ENCODE data around the gene CTNND2. TPM values are rescaled to one million over a fixed set of nuclear protein-coding genes. Genes with fewer than 3 reads are reported as not detected.

Gene CTNND2
- total and polyA plus RNA-seq, 4 donors, result 0.03 to 1.0 (median 0.27) TPM

- Histone ChIP-seq H3K36me3 (ENCODE audit: control insufficient read depth in 1 of 2, insufficient read depth in 2 of 2, low read length in 1 of 2) (no peaks in the 10 kb centered on the region), H3K27me3 (ENCODE audit: control insufficient read depth in 1 of 2, insufficient read depth in 2 of 2, low read length in 1 of 2) (no peaks in the 10 kb centered on the region), H3K27ac (ENCODE audit: low read depth in 1 of 2, low read length in 2 of 2) (no peak overlapping the region), H3K4me3 (ENCODE audit: low read length in 2 of 2) (no peak overlapping the region), H3K4me1 (ENCODE audit: control insufficient read depth in 1 of 2, insufficient read depth in 2 of 2, low read length in 2 of 2) (no peaks in the 10 kb centered on the region), H3K9me3 (ENCODE audit: control insufficient read depth, low read length) (peaks cover 2% of the 10 kb centered on the region)
- intact Hi-C loops (cut with DNase I), result no loop called here
- ATAC-seq (ENCODE audit: low FRiP score), result no peak
- WGBS, 2 donors, result 79 to 81% methylated on average over 11 of the region's 11 CpGs
- DNase-seq, result no peak
Measured at GRCh38 chr5:11273180-11273903, 630.9 kb downstream of the CTNND2 start.

- DNase-seq (no peak), ATAC-seq (ENCODE audit: low FRiP score) (no peak)
- 87 to 89% methylated on average over 3 of the region's 3 CpGs for WGBS, 2 donors
- no peaks in the 10 kb centered on the region for H3K9me3 ChIP-seq (ENCODE audit: control insufficient read depth, low read length)
- no peaks in the 10 kb centered on the region for H3K36me3 ChIP-seq (ENCODE audit: control insufficient read depth in 1 of 2, insufficient read depth in 2 of 2, low read length in 1 of 2)
- no peaks in the 10 kb centered on the region for H3K27me3 ChIP-seq (ENCODE audit: control insufficient read depth in 1 of 2, insufficient read depth in 2 of 2, low read length in 1 of 2)
- no peak overlapping the region for H3K4me3 ChIP-seq (ENCODE audit: low read length in 2 of 2)
- H3K27ac ChIP-seq (ENCODE audit: low read depth in 1 of 2, low read length in 2 of 2), result no peak overlapping the region
- intact Hi-C loops (cut with DNase I), result no loop called here
- no peaks in the 10 kb centered on the region for H3K4me1 ChIP-seq (ENCODE audit: control insufficient read depth in 1 of 2, insufficient read depth in 2 of 2, low read length in 2 of 2)
Measured at GRCh38 chr5:11269515-11269914, 634.7 kb downstream of the CTNND2 start.

DNA sequence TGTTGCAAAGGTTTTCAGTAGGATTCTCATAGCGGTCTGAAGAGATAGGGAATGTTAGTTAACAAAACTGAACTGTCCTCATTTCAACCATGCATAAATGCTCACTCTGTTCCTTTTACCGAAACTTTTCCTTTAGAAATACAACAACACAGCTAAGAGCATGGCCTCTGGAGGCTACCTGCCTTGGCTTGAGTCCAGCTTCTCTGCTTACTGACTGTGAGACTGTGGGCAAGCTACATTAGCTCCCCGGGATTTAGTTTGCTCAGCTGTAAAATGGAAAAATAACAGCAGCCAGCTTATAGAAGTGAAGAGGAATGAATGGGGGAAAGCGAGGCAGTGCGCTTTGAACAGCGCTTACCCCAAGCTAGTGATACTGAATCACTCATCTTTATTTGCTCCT is 635.4 kb downstream of the CTNND2 start:
- H3K36me3 ChIP-seq (ENCODE audit: control insufficient read depth in 1 of 2, insufficient read depth in 2 of 2, low read length in 1 of 2), result no peaks in the 10 kb centered on the region
- 83 to 86% methylated on average over 6 of the region's 6 CpGs for WGBS, 2 donors
- H3K9me3 ChIP-seq (ENCODE audit: control insufficient read depth, low read length), result no peaks in the 10 kb centered on the region
- no peak overlapping the region for H3K27ac ChIP-seq (ENCODE audit: low read depth in 1 of 2, low read length in 2 of 2)
- DNase-seq, result no peak
- no peak overlapping the region for H3K4me3 ChIP-seq (ENCODE audit: low read length in 2 of 2)
- no peaks in the 10 kb centered on the region for H3K27me3 ChIP-seq (ENCODE audit: control insufficient read depth in 1 of 2, insufficient read depth in 2 of 2, low read length in 1 of 2)
- H3K4me1 ChIP-seq (ENCODE audit: control insufficient read depth in 1 of 2, insufficient read depth in 2 of 2, low read length in 2 of 2), result no peaks in the 10 kb centered on the region
- no peak for ATAC-seq (ENCODE audit: low FRiP score)
- intact Hi-C loops (cut with DNase I), result no loop called here

DNA sequence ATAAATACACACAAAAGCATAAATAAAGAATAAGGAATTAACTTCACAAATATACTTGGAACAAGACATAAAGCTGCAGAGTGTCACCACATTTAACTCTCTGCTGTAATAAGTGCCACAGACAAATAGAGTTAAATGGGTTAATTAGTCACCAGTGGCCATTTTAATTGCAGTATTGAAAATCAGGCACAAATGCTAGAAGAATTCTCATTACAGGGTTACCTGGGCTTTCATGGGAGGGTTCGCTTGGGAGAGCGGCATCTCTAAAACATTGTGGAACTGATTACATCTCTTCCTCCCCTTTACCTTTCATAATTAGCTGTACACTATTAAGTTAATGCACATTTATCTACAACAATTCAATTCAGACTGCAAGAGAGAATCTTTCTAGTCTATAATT is 637.9 kb downstream of the CTNND2 start:
- intact Hi-C loops (cut with DNase I), result no loop called here
- ATAC-seq (ENCODE audit: low FRiP score), result no peak
- WGBS, 2 donors, result 93 to 100% methylated on average over 2 of the region's 2 CpGs

DNA sequence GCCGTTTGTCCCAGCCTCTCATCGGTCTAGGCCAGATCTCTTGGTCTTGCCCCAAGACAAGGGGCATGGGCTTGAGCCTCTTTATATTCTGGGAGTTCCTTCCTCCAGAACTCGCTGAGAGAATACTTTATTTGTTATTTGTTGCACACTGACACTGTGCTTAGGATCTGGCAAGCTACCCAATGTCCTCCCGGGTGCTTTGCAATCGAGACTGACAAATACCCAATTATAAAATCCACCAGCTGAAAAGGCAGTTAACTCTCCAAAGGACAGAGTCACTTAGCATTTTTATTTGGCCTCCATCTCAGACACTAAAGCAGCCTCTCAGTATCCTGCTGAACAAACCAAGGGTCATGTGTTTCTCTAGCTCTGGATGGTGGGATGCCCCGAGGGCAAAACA is 643.0 kb downstream of the CTNND2 start:
- peaks cover 0 to 2% of the 10 kb centered on the region in 2 donors for H3K27me3 ChIP-seq (ENCODE audit: control insufficient read depth in 1 of 2, insufficient read depth in 2 of 2, low read length in 1 of 2)
- H3K9me3 ChIP-seq (ENCODE audit: control insufficient read depth, low read length), result no peaks in the 10 kb centered on the region
- no peaks in the 10 kb centered on the region for H3K4me1 ChIP-seq (ENCODE audit: control insufficient read depth in 1 of 2, insufficient read depth in 2 of 2, low read length in 2 of 2)
- no peak overlapping the region for H3K27ac ChIP-seq (ENCODE audit: low read depth in 1 of 2, low read length in 2 of 2)
- no peak overlapping the region for H3K4me3 ChIP-seq (ENCODE audit: low read length in 2 of 2)
- intact Hi-C loops (cut with DNase I), result no loop called here
- no peak for ATAC-seq (ENCODE audit: low FRiP score)
- DNase-seq, result no peak
- no peaks in the 10 kb centered on the region for H3K36me3 ChIP-seq (ENCODE audit: control insufficient read depth in 1 of 2, insufficient read depth in 2 of 2, low read length in 1 of 2)
- WGBS, 2 donors, result 70 to 73% methylated on average over 6 of the region's 6 CpGs

More for the DNA sequence above, 637.9 kb downstream of the CTNND2 start:
- H3K4me1 ChIP-seq (ENCODE audit: control insufficient read depth in 1 of 2, insufficient read depth in 2 of 2, low read length in 2 of 2), result no peaks in the 10 kb centered on the region
- H3K27ac ChIP-seq (ENCODE audit: low read depth in 1 of 2, low read length in 2 of 2), result no peak overlapping the region
- H3K9me3 ChIP-seq (ENCODE audit: control insufficient read depth, low read length), result no peaks in the 10 kb centered on the region
- no peaks in the 10 kb centered on the region for H3K27me3 ChIP-seq (ENCODE audit: control insufficient read depth in 1 of 2, insufficient read depth in 2 of 2, low read length in 1 of 2)
- no peak overlapping the region for H3K4me3 ChIP-seq (ENCODE audit: low read length in 2 of 2)
- no peaks in the 10 kb centered on the region for H3K36me3 ChIP-seq (ENCODE audit: control insufficient read depth in 1 of 2, insufficient read depth in 2 of 2, low read length in 1 of 2)
- DNase-seq, result no peak

- ATAC-seq (ENCODE audit: low FRiP score), result no peak
- no peak for DNase-seq
- H3K36me3 ChIP-seq (ENCODE audit: control insufficient read depth in 1 of 2, insufficient read depth in 2 of 2, low read length in 1 of 2), result no peaks in the 10 kb centered on the region
- H3K27me3 ChIP-seq (ENCODE audit: control insufficient read depth in 1 of 2, insufficient read depth in 2 of 2, low read length in 1 of 2), result peaks cover 0 to 2% of the 10 kb centered on the region in 2 donors
- 87 to 92% methylated on average over 5 of the region's 5 CpGs for WGBS, 2 donors
- H3K9me3 ChIP-seq (ENCODE audit: control insufficient read depth, low read length), result no peaks in the 10 kb centered on the region
- intact Hi-C loops (cut with DNase I), result no loop called here
- no peaks in the 10 kb centered on the region for H3K4me1 ChIP-seq (ENCODE audit: control insufficient read depth in 1 of 2, insufficient read depth in 2 of 2, low read length in 2 of 2)
- no peak overlapping the region for H3K4me3 ChIP-seq (ENCODE audit: low read length in 2 of 2)
- no peak overlapping the region for H3K27ac ChIP-seq (ENCODE audit: low read depth in 1 of 2, low read length in 2 of 2)
Measured at GRCh38 chr5:11258001-11258400, 646.2 kb downstream of the CTNND2 start.

DNA sequence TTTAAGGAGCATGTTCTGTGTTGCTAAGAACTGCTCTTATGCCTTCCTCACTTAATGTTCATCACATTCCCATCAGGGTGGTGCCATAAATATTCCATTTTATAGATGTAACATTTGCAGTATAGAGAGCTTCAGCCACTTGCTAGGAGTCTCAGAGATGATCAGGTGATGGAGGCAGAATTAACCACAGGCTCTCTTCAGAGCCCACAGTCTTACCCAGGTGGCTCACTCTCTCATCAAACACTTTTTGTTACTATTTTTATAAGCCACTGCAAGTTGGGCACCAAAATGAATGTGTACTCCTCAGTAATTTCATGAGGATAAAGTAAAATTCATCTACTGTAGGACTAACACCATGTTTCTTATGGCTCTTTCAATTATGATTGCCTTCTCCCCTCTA is 651.7 kb downstream of the CTNND2 start:
- H3K36me3 ChIP-seq (ENCODE audit: control insufficient read depth in 1 of 2, insufficient read depth in 2 of 2, low read length in 1 of 2), result no peaks in the 10 kb centered on the region

DNA sequence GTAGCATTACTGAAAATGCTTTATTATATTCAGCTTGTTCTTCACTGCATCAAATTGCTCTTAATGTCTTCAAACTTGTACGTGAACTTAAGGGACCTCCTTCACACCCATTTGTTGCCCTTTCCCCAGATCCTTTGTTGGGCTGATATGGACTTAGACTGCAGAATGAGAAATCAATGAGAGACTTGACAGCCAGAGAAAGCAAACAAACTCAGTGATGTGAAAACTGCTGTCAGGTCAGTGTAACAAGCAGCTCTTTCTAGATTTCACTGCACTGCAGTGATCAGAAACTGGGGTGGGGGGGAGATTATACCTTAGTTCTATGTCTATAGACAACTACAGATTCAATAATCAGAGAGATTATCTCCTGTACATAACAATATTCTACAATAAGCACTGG is 652.2 kb downstream of the CTNND2 start:
- no peak overlapping the region for H3K27ac ChIP-seq (ENCODE audit: low read depth in 1 of 2, low read length in 2 of 2)
- H3K4me1 ChIP-seq (ENCODE audit: control insufficient read depth in 1 of 2, insufficient read depth in 2 of 2, low read length in 2 of 2), result no peaks in the 10 kb centered on the region
- WGBS, 2 donors, result 16 to 20% methylated on average over 1 of the region's 1 CpG
- no peak for DNase-seq
- intact Hi-C loops (cut with DNase I), result no loop called here
- no peaks in the 10 kb centered on the region for H3K9me3 ChIP-seq (ENCODE audit: control insufficient read depth, low read length)
- H3K4me3 ChIP-seq (ENCODE audit: low read length in 2 of 2), result no peak overlapping the region
- no peaks in the 10 kb centered on the region for H3K27me3 ChIP-seq (ENCODE audit: control insufficient read depth in 1 of 2, insufficient read depth in 2 of 2, low read length in 1 of 2)
- H3K36me3 ChIP-seq (ENCODE audit: control insufficient read depth in 1 of 2, insufficient read depth in 2 of 2, low read length in 1 of 2), result no peaks in the 10 kb centered on the region
- no peak for ATAC-seq (ENCODE audit: low FRiP score)

More for the DNA sequence above, 651.7 kb downstream of the CTNND2 start:
- intact Hi-C loops (cut with DNase I), result no loop called here
- H3K4me1 ChIP-seq (ENCODE audit: control insufficient read depth in 1 of 2, insufficient read depth in 2 of 2, low read length in 2 of 2), result no peaks in the 10 kb centered on the region
- no peaks in the 10 kb centered on the region for H3K27me3 ChIP-seq (ENCODE audit: control insufficient read depth in 1 of 2, insufficient read depth in 2 of 2, low read length in 1 of 2)
- H3K27ac ChIP-seq (ENCODE audit: low read depth in 1 of 2, low read length in 2 of 2), result no peak overlapping the region
- no peak for ATAC-seq (ENCODE audit: low FRiP score)
- no peak overlapping the region for H3K4me3 ChIP-seq (ENCODE audit: low read length in 2 of 2)
- no peaks in the 10 kb centered on the region for H3K9me3 ChIP-seq (ENCODE audit: control insufficient read depth, low read length)
- DNase-seq, result no peak

DNA sequence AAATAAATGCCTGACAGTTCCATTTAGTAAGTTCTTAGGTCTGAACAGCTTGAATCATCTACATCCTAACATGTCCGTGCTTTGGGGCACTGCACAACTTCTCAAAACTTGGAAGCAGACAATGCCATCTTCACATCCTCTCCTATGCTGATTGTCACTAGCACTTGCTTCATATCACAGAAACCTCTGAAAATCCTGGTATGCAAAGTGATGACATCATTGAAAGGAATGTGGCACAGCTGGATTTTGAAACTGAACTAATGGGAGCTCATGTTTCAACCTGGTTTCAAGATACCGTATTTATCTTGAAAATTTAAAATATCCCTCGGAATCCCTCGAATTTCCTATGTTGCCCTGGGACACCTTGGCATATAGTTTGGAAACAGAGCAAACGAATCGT is 653.0 kb downstream of the CTNND2 start:
- Histone ChIP-seq H3K27me3 (ENCODE audit: control insufficient read depth in 1 of 2, insufficient read depth in 2 of 2, low read length in 1 of 2) (no peaks in the 10 kb centered on the region), H3K36me3 (ENCODE audit: control insufficient read depth in 1 of 2, insufficient read depth in 2 of 2, low read length in 1 of 2) (no peaks in the 10 kb centered on the region), H3K9me3 (ENCODE audit: control insufficient read depth, low read length) (no peaks in the 10 kb centered on the region), H3K27ac (ENCODE audit: low read depth in 1 of 2, low read length in 2 of 2) (no peak overlapping the region), H3K4me3 (ENCODE audit: low read length in 2 of 2) (no peak overlapping the region), H3K4me1 (ENCODE audit: control insufficient read depth in 1 of 2, insufficient read depth in 2 of 2, low read length in 2 of 2) (no peaks in the 10 kb centered on the region)
- ATAC-seq (ENCODE audit: low FRiP score), result no peak
- no peak for DNase-seq
- intact Hi-C loops (cut with DNase I), result no loop called here
- WGBS, 2 donors, result 20 to 24% methylated on average over 6 of the region's 6 CpGs
